ENCODE results near the gene SLC26A11. TPM values are rescaled to one million over a fixed set of nuclear protein-coding genes. Genes with fewer than 3 reads are reported as not detected.

SLC26A11 gene
- total and polyA plus RNA-seq, 2 of the 13 experiments (the other 11 are each of a cell fraction or from before 2014, with no cell fraction given), result 8.7 to 13.2 TPM

GRCh38 chr17:80220054-80220735 lies at the start of gene SLC26A11, which contains the start of gene SGSH (continued):
- TF ChIP-seq JUND (CRISPR knock-in tag; IDR thresholded peaks at IDR 0.05), result no peak
- no peak for TF ChIP-seq NCOR1 (IDR thresholded peaks at IDR 0.05; ENCODE audit: borderline replicate concordance, low read length)
- no peak for TF ChIP-seq ZNF644 (CRISPR knock-in tag; IDR thresholded peaks at IDR 0.05; ENCODE audit: low read depth)
- no peak for TF ChIP-seq FOXK1 (CRISPR knock-in tag; IDR thresholded peaks at IDR 0.05; ENCODE audit: borderline replicate concordance, low read depth)
- TF ChIP-seq MEIS1 (CRISPR knock-in tag; IDR thresholded peaks at IDR 0.05; ENCODE audit: borderline replicate concordance), result no peak
- 0 out of 2 replicates have a peak, but pooled peaks have one; percentile 16 for TF ChIP-seq KLF6 (CRISPR knock-in tag; IDR thresholded peaks at IDR 0.05)
- peak; percentile 51 for TF ChIP-seq ZNF761 (CRISPR knock-in tag; conservative IDR thresholded peaks at IDR 0.05)
- TF ChIP-seq ZNF570 (CRISPR knock-in tag; IDR thresholded peaks at IDR 0.05; ENCODE audit: borderline replicate concordance), result no peak
- TF ChIP-seq PHF5A (CRISPR knock-in tag; IDR thresholded peaks at IDR 0.05; ENCODE audit: low read depth, unreplicated experiment), result no peak
- TF ChIP-seq ZBTB21 (CRISPR knock-in tag; IDR thresholded peaks at IDR 0.05), result no peak
- peak; percentile 70; the same call in 1 of the 2 replicates for TF ChIP-seq ZSCAN31 (CRISPR knock-in tag; IDR thresholded peaks at IDR 0.05; ENCODE audit: low read depth)
- TF ChIP-seq KAT7 (CRISPR knock-in tag; IDR thresholded peaks at IDR 0.05; ENCODE audit: borderline replicate concordance), result peak; percentile 90; the same call in 1 of the 2 replicates
- no peak for TF ChIP-seq HMGXB3 (CRISPR knock-in tag; IDR thresholded peaks at IDR 0.05; ENCODE audit: borderline replicate concordance)
- no peak for TF ChIP-seq EHMT2 (IDR thresholded peaks at IDR 0.05; ENCODE audit: borderline replicate concordance, low read depth, low read length)
- TF ChIP-seq HNRNPUL1 (IDR thresholded peaks at IDR 0.05; ENCODE audit: low read depth, low read length), result no peak
- TF ChIP-seq ZFP62 (CRISPR knock-in tag; IDR thresholded peaks at IDR 0.05), result no peak
- TF ChIP-seq ZNF766 (CRISPR knock-in tag; IDR thresholded peaks at IDR 0.05; ENCODE audit: borderline replicate concordance), result no peak
- TF ChIP-seq HNF1A (IDR thresholded peaks at IDR 0.05; ENCODE audit: low read depth), result no peak
- peak; percentile 54; the same call in 1 of the 2 replicates for TF ChIP-seq HNF1A (CRISPR knock-in tag; IDR thresholded peaks at IDR 0.05; ENCODE audit: borderline replicate concordance)
- no peak for TF ChIP-seq ZNF180 (CRISPR knock-in tag; IDR thresholded peaks at IDR 0.05; ENCODE audit: borderline replicate concordance, low read depth)
- peak; percentile 57; the same call in 1 of the 2 replicates for TF ChIP-seq JUN (CRISPR knock-in tag; IDR thresholded peaks at IDR 0.05)
- no peak for TF ChIP-seq ARID2 (CRISPR knock-in tag; IDR thresholded peaks at IDR 0.05; ENCODE audit: borderline replicate concordance)
- 0 out of 2 replicates have a peak, but pooled peaks have one; percentile 56 for TF ChIP-seq DNMT1 (CRISPR knock-in tag; IDR thresholded peaks at IDR 0.05)

All from HepG2 (cell line).